HepG2 (cell line): ENCODE data around the gene GNPNAT1. TPM values are rescaled to one million over a fixed set of nuclear protein-coding genes. Genes with fewer than 3 reads are reported as not detected.

ENCODE experiments used
- CBX1 ChIP-seq: IDR thresholded peaks from one replicate; pipeline ENCODE4 v1.6.1; 2016; ENCODE audit warnings: antibody characterized with exemption, low read depth
- DR1 ChIP-seq: sonication (generic); formaldehyde crosslinking; IDR thresholded peaks from 2 replicates; pipeline ENCODE4 v1.8.0; 2021; ENCODE audit warnings: mild to moderate bottlenecking, missing genetic modification reagents, inconsistent platforms
- HOXA3 ChIP-seq: sonication (generic); formaldehyde crosslinking; IDR thresholded peaks from 2 replicates; pipeline ENCODE4 v1.5.0; 2020; ENCODE audit warnings: missing genetic modification reagents
- KAT2B ChIP-seq: fragments of 150-350 bp; IDR thresholded peaks from 2 replicates; pipeline ENCODE4 v1.6.1; 2014; ENCODE audit warnings: low read depth, low read length, borderline replicate concordance
- NFE2 ChIP-seq: sonication (generic); formaldehyde crosslinking; IDR thresholded peaks from 2 replicates; pipeline ENCODE4 v1.4.0; 2020; ENCODE audit warnings: missing genetic modification reagents
- NR2F1 ChIP-seq, 2 experiments: fragments of 450-650 bp in 1 of 2; formaldehyde crosslinking in 1 of 2; IDR thresholded peaks; 2 replicates each; pipeline versions ENCODE4 v1.5.0 to v1.6.1; 2016 to 2020; ENCODE audit warnings: mild to moderate bottlenecking in 1 of 2, missing compliant biosample characterization in 1 of 2, missing genetic modification reagents in 1 of 2, moderate library complexity in 1 of 2
- POLR2AphosphoS5 ChIP-seq: IDR thresholded peaks from 2 replicates; pipeline ENCODE4 v1.6.1; 2012; ENCODE audit warnings: low read depth, low read length
- RARG ChIP-seq: sonication (generic); formaldehyde crosslinking; IDR thresholded peaks from 2 replicates; pipeline ENCODE4 v1.4.0; 2020; ENCODE audit warnings: low read depth, mild to moderate bottlenecking, missing genetic modification reagents
- RFX3 ChIP-seq: IDR thresholded peaks from 2 replicates; pipeline ENCODE4 v1.6.1; 2016; ENCODE audit warnings: missing biosample characterization, missing genetic modification reagents
- SP140L ChIP-seq: sonication (generic); formaldehyde crosslinking; IDR thresholded peaks from 2 replicates; pipeline ENCODE4 v1.4.0; 2020; ENCODE audit warnings: missing genetic modification reagents, borderline replicate concordance
- TBX3 ChIP-seq: fragments of 450-650 bp; IDR thresholded peaks from 2 replicates; pipeline ENCODE4 v1.6.1; 2017; ENCODE audit warnings: antibody characterized with exemption, mild to moderate bottlenecking, inconsistent platforms, borderline replicate concordance
- TCF12 ChIP-seq, 2 experiments: fragments of 450-650 bp in 1 of 2; sonication (generic) in 1 of 2; formaldehyde crosslinking in 1 of 2; IDR thresholded peaks; 2 replicates each; pipeline versions ENCODE4 v1.6.1 to v1.8.0; 2017 to 2022; ENCODE audit warnings: antibody characterized with exemption in 1 of 2, mild to moderate bottlenecking in 1 of 2, missing genetic modification reagents in 1 of 2, moderate library complexity in 1 of 2
- TEAD2 ChIP-seq: sonication (generic); formaldehyde crosslinking; IDR thresholded peaks from 2 replicates; pipeline ENCODE4 v1.9.0; 2021; ENCODE audit warnings: missing genetic modification reagents
- THYN1 ChIP-seq: sonication (generic); formaldehyde crosslinking; IDR thresholded peaks from 2 replicates; pipeline ENCODE4 v1.8.1; 2023; ENCODE audit warnings: low read depth, mild to moderate bottlenecking, moderate library complexity, missing genetic modification reagents, borderline replicate concordance
- TSC22D2 ChIP-seq: sonication (generic); formaldehyde crosslinking; IDR thresholded peaks from 2 replicates; pipeline ENCODE4 v1.5.1; 2020; ENCODE audit warnings: missing genetic modification reagents, mild to moderate bottlenecking, borderline replicate concordance
- YY1 ChIP-seq: IDR thresholded peaks from 2 replicates; pipeline ENCODE4 v1.6.1; 2011; ENCODE audit warnings: low read length, low read depth, moderate library complexity, mild to moderate bottlenecking; ENCODE audit not compliant: insufficient read depth, insufficient replicate concordance
- ZBTB7B ChIP-seq: sonication (generic); formaldehyde crosslinking; IDR thresholded peaks from 2 replicates; pipeline ENCODE4 v1.4.0; 2020; ENCODE audit warnings: missing genetic modification reagents
- ZNF572 ChIP-seq: sonication (generic); formaldehyde crosslinking; IDR thresholded peaks from 2 replicates; pipeline ENCODE4 v1.5.1; 2020; ENCODE audit warnings: mild to moderate bottlenecking, missing genetic modification reagents
- ZNF616 ChIP-seq: sonication (generic); formaldehyde crosslinking; IDR thresholded peaks from 2 replicates; pipeline ENCODE4 v1.5.0; 2020; ENCODE audit warnings: low read depth, mild to moderate bottlenecking, missing genetic modification reagents
- ZNF776 ChIP-seq: sonication (generic); formaldehyde crosslinking; IDR thresholded peaks from 2 replicates; pipeline ENCODE4 v1.4.0; 2020; ENCODE audit warnings: mild to moderate bottlenecking, missing genetic modification reagents
- polyA plus RNA-seq, 8 experiments: library from polyadenylated mRNA; depleted of rRNA in 3 of 8; stranded (reverse) in 7 of 8; unstranded in 1 of 8; fragments of >200 nt; fragmentation: Illumina TruSeq in 4 of 8; extraction: Trizol in 4 of 8; gene quantifications; 2 replicates each; pipeline versions ENCODE4 v1.2.1 to v1.2.3, GENCODE V29; 2011 to 2016; ENCODE audit warnings: low read depth in 4 of 8, missing spikeins in 1 of 8, mixed read lengths in 1 of 8; ENCODE audit not compliant: insufficient read depth in 1 of 8
- total RNA-seq, 5 experiments: library from RNA; depleted of rRNA; stranded (reverse); fragments of >200 nt; fragmentation: Illumina TruSeq; extraction: Trizol; gene quantifications; 2 replicates each; pipeline ENCODE4 v1.2.3, GENCODE V29; 2016; ENCODE audit warnings: low read depth in 1 of 5
- TF ChIP-seq, protein P1 (sequence below): sonication (generic); formaldehyde crosslinking; IDR thresholded peaks from 2 replicates; pipeline ENCODE4 v1.5.0; 2020; ENCODE audit warnings: mild to moderate bottlenecking, missing genetic modification reagents, borderline replicate concordance
- TF ChIP-seq, protein P2 (sequence below): sonication (generic); formaldehyde crosslinking; IDR thresholded peaks from 2 replicates; pipeline ENCODE4 v1.5.0; 2020; ENCODE audit warnings: mild to moderate bottlenecking, low read depth, missing genetic modification reagents, borderline replicate concordance
- TF ChIP-seq, protein P3 (sequence below): sonication (generic); formaldehyde crosslinking; IDR thresholded peaks from 2 replicates; pipeline ENCODE4 v1.4.0; 2020; ENCODE audit warnings: mild to moderate bottlenecking, missing genetic modification reagents

GNPNAT1 gene
- total and polyA plus RNA-seq, 2 of the 13 experiments (the other 11 are each of a cell fraction or from before 2014, with no cell fraction given) = 38.3 to 54.9 TPM

DNA sequence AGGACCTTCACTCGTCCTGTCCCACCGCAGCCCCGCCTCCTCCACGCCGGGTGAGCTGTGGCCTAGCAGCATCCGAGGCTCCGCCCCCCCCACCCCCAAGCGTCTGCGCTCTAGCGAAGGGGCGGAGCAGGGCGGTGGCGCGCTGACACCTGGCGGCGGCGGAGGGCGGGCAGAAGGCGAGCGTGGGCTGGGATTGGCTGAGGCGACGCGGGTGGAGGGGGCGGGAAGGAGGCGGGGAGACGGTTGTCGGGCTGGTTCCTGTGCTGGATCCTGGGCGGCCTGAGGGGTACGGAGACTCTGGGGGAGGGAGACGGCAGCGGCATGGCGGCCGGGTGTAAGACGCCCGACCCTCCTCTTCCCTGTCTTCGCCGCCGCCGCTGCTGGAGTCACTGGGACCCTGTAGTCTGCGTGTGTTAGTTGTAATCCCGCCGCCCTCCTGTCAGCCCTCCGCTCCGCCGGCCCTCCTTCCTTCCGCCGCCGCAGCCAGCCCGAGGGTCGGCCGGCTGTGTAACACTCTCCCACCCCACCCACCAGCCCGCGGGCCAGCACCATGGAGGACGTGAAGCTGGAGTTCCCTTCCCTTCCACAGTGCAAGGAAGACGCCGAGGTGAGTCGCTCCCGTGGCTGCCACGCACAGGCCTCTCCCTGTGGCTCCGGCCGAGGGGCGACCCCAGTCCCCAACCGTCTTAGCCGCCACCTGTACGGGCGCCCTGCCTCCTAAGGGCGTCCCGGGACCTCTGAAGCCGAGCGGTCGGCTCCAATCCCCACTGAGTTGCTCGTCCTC, 61.3 kb downstream of the GNPNAT1 start, which contains the start of gene STYX (continued):
- TF ChIP-seq, protein P1, sequence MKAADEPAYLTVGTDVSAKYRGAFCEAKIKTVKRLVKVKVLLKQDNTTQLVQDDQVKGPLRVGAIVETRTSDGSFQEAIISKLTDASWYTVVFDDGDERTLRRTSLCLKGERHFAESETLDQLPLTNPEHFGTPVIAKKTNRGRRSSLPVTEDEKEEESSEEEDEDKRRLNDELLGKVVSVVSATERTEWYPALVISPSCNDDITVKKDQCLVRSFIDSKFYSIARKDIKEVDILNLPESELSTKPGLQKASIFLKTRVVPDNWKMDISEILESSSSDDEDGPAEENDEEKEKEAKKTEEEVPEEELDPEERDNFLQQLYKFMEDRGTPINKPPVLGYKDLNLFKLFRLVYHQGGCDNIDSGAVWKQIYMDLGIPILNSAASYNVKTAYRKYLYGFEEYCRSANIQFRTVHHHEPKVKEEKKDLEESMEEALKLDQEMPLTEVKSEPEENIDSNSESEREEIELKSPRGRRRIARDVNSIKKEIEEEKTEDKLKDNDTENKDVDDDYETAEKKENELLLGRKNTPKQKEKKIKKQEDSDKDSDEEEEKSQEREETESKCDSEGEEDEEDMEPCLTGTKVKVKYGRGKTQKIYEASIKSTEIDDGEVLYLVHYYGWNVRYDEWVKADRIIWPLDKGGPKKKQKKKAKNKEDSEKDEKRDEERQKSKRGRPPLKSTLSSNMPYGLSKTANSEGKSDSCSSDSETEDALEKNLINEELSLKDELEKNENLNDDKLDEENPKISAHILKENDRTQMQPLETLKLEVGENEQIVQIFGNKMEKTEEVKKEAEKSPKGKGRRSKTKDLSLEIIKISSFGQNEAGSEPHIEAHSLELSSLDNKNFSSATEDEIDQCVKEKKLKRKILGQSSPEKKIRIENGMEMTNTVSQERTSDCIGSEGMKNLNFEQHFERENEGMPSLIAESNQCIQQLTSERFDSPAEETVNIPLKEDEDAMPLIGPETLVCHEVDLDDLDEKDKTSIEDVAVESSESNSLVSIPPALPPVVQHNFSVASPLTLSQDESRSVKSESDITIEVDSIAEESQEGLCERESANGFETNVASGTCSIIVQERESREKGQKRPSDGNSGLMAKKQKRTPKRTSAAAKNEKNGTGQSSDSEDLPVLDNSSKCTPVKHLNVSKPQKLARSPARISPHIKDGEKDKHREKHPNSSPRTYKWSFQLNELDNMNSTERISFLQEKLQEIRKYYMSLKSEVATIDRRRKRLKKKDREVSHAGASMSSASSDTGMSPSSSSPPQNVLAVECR (CRISPR knock-in tag) = peak; percentile 95
- TF ChIP-seq, protein P2, sequence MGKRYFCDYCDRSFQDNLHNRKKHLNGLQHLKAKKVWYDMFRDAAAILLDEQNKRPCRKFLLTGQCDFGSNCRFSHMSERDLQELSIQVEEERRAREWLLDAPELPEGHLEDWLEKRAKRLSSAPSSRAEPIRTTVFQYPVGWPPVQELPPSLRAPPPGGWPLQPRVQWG (CRISPR knock-in tag) = no peak
- TF ChIP-seq ZNF776 (no peak), RFX3 (CRISPR knock-in tag) (no peak), TCF12 (IDR thresholded peaks at IDR 0.05) (no peak), TCF12 (CRISPR knock-in tag; IDR thresholded peaks at IDR 0.05) (no peak), SP140L (CRISPR knock-in tag) (no peak), NR2F1 (CRISPR knock-in tag; IDR thresholded peaks at IDR 0.05) (no peak), POLR2AphosphoS5 (peak; percentile 79), THYN1 (no peak), TSC22D2 (CRISPR knock-in tag) (no peak), KAT2B (no peak), ZNF616 (CRISPR knock-in tag) (0 out of 2 replicates have a peak, but pooled peaks have one; percentile 53), NFE2 (CRISPR knock-in tag) (no peak), ZBTB7B (CRISPR knock-in tag) (peak; percentile 63), DR1 (CRISPR knock-in tag) (peak; percentile 65; the same call in 1 of the 2 replicates), TEAD2 (CRISPR knock-in tag) (0 out of 2 replicates have a peak, but pooled peaks have one; percentile 30), TBX3 (peak; percentile 82), RARG (CRISPR knock-in tag) (no peak), CBX1 (peak; percentile 63), ZNF572 (no peak), HOXA3 (no peak; the same call in none of the 2 replicates), YY1 (peak; percentile 86)
- TF ChIP-seq, protein P3, sequence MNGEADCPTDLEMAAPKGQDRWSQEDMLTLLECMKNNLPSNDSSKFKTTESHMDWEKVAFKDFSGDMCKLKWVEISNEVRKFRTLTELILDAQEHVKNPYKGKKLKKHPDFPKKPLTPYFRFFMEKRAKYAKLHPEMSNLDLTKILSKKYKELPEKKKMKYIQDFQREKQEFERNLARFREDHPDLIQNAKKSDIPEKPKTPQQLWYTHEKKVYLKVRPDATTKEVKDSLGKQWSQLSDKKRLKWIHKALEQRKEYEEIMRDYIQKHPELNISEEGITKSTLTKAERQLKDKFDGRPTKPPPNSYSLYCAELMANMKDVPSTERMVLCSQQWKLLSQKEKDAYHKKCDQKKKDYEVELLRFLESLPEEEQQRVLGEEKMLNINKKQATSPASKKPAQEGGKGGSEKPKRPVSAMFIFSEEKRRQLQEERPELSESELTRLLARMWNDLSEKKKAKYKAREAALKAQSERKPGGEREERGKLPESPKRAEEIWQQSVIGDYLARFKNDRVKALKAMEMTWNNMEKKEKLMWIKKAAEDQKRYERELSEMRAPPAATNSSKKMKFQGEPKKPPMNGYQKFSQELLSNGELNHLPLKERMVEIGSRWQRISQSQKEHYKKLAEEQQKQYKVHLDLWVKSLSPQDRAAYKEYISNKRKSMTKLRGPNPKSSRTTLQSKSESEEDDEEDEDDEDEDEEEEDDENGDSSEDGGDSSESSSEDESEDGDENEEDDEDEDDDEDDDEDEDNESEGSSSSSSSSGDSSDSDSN = peak; percentile 95
